Measurements from ENCODE around the gene CREB5.
A peak's percentile ranks its signal among the peaks of the same experiment; 100 is the strongest.

The CREB5 gene

GRCh38 chr7:28458732-28459131, 46.4 kb downstream of the CREB5 start:
- no peak overlapping the region for H3K4me3 ChIP-seq (ENCODE audit: low read depth, low read length)
- TF ChIP-seq, protein P1, sequence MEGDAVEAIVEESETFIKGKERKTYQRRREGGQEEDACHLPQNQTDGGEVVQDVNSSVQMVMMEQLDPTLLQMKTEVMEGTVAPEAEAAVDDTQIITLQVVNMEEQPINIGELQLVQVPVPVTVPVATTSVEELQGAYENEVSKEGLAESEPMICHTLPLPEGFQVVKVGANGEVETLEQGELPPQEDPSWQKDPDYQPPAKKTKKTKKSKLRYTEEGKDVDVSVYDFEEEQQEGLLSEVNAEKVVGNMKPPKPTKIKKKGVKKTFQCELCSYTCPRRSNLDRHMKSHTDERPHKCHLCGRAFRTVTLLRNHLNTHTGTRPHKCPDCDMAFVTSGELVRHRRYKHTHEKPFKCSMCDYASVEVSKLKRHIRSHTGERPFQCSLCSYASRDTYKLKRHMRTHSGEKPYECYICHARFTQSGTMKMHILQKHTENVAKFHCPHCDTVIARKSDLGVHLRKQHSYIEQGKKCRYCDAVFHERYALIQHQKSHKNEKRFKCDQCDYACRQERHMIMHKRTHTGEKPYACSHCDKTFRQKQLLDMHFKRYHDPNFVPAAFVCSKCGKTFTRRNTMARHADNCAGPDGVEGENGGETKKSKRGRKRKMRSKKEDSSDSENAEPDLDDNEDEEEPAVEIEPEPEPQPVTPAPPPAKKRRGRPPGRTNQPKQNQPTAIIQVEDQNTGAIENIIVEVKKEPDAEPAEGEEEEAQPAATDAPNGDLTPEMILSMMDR (IDR thresholded peaks at IDR 0.05; ENCODE audit: low read depth, low read length, missing control alignments) = peak; percentile 3

DNA sequence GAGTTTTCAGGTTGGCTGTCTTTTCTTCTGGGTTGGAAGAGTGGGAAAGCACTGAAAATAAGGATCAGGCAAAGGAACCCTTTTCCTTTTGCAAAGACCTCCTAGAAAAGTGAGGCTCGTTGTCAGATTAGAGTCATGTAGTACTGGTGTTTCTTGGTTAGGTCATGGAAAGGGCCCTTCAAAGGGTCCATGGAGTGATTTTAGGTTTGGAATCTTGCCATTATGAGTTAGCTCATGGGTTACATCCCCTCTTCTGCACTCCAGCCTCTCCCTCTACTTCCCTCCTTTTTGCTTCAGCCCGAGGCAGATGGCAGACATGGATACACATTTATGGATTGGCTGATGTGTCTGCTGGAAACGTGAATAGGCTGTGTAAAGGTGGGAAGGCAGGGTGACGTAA, 47.0 kb downstream of the CREB5 start:
- TF ChIP-seq, protein P1 (IDR thresholded peaks at IDR 0.05; ENCODE audit: low read depth, low read length, missing control alignments) = no peak
- DNase-seq (ENCODE audit: low read depth) = no peak
- no peak overlapping the region for H3K4me3 ChIP-seq (ENCODE audit: low read depth, low read length)

More at GRCh38 chr7:28458732-28459131, 46.4 kb downstream of the CREB5 start:
- DNase-seq (ENCODE audit: low read depth) = no peak

DNA sequence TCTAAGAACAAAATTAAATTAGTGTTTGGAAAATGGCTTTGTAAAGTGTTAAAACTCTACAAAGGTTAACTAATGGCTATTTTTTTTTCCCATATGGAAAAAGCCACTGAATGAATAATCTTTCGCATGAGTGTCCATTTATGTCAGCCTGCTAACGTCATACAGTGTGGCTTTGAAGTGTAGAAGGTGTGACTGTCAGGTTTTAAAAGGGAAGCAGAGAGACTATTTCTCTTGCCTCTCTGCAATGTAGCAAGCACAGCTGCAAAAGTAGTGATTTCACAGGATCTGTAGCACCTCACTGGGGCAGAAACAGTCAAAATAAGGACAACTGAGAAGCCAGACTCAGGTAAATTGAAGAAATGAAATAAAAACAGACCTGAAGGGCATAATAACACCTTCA, 53.4 kb downstream of the CREB5 start:
- no peak for DNase-seq (ENCODE audit: low read depth)
- no peak overlapping the region for H3K4me3 ChIP-seq (ENCODE audit: low read depth, low read length)
- TF ChIP-seq, protein P1 (IDR thresholded peaks at IDR 0.05; ENCODE audit: low read depth, low read length, missing control alignments) = no peak

DNA sequence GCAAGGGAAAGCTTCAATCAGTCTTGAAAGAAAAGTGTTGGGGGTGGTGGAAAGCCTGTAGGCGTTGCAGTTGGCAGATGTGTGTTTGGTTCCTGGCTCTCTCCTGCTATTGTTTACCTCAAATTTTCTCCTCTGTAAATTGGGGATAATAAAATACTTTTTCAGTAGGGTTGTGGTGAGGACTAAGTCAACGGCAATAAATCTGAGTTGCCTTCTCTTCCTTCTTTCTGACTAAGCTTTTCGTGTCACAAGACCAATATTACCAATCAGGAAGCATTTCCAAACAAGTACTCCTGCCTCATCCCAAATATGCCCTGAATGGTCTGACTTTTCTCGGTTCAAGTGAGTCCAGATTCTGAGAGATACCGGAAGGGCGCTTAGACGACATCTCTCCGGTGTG, 54.0 kb downstream of the CREB5 start:
- H3K4me3 ChIP-seq (ENCODE audit: low read depth, low read length) = no peak overlapping the region
- TF ChIP-seq, protein P1 (IDR thresholded peaks at IDR 0.05; ENCODE audit: low read depth, low read length, missing control alignments) = no peak
- DNase-seq (ENCODE audit: low read depth) = no peak

GRCh38 chr7:28466885-28467284, 54.6 kb downstream of the CREB5 start:
- DNase-seq (ENCODE audit: low read depth) = no peak
- TF ChIP-seq, protein P1 (IDR thresholded peaks at IDR 0.05; ENCODE audit: low read depth, low read length, missing control alignments) = no peak
- H3K4me3 ChIP-seq (ENCODE audit: low read depth, low read length) = no peak overlapping the region

DNA sequence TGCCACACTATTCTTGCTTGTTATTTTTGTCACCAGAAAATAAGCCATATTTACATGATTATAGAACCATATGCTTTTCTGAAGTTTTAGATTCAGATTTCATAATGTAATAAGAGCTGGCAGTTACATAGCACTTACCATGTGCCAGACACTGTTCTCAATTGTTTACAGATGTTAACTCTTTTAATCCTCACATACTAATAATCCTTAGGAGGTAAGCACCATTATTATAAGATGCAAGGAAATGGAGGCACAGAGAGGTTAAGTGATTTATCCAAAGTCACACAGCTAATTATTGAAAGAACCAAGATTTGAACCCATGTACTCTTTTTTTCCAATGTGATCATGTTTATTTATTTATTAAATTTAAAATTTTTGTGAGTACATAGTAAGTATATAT, 57.2 kb downstream of the CREB5 start:
- DNase-seq (ENCODE audit: low read depth) = no peak
- TF ChIP-seq, protein P1 (IDR thresholded peaks at IDR 0.05; ENCODE audit: low read depth, low read length, missing control alignments) = no peak

DNA sequence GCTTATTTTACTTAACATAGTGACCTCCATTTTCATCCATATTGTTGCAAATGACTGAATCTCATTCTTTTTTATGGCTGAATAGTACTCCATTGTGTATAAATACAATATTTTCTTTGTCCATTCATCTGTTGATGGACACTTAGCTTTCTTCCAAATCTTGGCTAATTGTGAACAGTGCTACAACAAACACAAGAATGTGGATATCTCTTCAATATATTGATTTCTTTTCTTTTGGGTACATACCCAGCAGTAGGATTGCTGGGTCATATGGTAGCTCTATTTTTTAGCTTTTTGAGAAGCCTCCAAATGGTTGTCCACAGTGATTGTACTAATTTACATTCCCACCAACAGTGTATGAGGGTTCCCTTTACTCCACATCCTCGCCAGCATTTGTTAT, 58.0 kb downstream of the CREB5 start:
- DNase-seq (ENCODE audit: low read depth) = no peak
- TF ChIP-seq, protein P1 (IDR thresholded peaks at IDR 0.05; ENCODE audit: low read depth, low read length, missing control alignments) = no peak

More for the DNA sequence above, 57.2 kb downstream of the CREB5 start:
- no peak overlapping the region for H3K4me3 ChIP-seq (ENCODE audit: low read depth, low read length)

More for the DNA sequence above, 58.0 kb downstream of the CREB5 start:
- no peak overlapping the region for H3K4me3 ChIP-seq (ENCODE audit: low read depth, low read length)
